ENCODE results near the gene DHH.

- TF ChIP-seq CTCF (conservative IDR thresholded peaks at IDR 0.05), result no peak
- no peak for TF ChIP-seq ZFX (IDR thresholded peaks at IDR 0.05)
These were observed 15.3 kb upstream of the DHH start for GRCh38 chr12:49109641-49110463.
